ENCODE measurements around the gene SCFD2. TPM values are rescaled to one million over a fixed set of nuclear protein-coding genes. Genes with fewer than 3 reads are reported as not detected.

SCFD2 gene
- total and polyA plus RNA-seq, 8 donors = 4.0 to 13.5 (median 8.9) TPM

DNA sequence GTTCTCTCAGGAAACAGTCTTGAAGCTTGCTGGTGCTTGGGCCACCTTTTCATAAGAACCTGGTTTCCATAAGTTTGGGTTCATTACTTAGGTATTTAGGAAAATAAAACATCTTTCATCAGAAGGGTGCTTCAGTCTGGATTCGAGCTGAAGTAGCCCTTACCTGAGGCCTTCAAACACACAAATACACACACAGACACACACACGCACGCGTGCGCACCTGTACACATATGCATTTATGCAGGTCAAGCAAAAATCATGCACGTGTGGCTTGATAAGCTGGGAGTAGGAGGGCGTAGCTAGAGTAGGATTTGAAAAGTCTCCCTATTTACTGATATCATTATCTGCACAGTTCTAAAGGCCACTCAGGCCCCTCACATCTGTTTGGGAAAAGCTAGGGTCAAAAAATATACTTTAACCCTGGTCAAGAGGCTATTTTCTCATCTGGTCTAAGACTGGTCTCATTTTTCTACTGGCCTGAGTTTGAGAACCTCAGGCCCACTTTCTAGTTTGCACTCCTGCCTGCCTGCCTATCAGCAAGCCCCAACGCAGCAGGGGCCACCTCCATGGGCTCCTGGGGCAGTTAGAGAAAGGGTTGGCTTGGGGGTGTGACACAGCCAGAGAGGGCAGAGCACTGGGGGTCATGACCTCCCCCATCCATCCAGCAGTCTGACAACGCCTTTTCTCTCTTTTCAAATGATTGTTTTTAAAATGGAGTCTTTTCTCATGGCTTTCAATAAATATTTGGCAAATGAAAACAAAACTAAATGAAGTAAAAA, 439.5 kb downstream of the SCFD2 start:
- no peaks in the 10 kb centered on the region for H3K36me3 ChIP-seq
- H3K27ac ChIP-seq = no peak overlapping the region
- H3K4me3 ChIP-seq = no peak overlapping the region
- no peaks in the 10 kb centered on the region for H3K9me3 ChIP-seq
- peaks cover 8 to 12% (median 8%) of the 10 kb centered on the region in 3 donors for H3K4me1 ChIP-seq
- no peaks in the 10 kb centered on the region for H3K27me3 ChIP-seq
- ATAC-seq (no peak), FAIRE-seq (no peak), DNase-seq (no peak)
- WGBS, 2 donors = 76 to 83% methylated on average over 9 of the region's 9 CpGs
- intact Hi-C loops (cut with DNase I) = no loop called here
- TF ChIP-seq, protein P1, sequence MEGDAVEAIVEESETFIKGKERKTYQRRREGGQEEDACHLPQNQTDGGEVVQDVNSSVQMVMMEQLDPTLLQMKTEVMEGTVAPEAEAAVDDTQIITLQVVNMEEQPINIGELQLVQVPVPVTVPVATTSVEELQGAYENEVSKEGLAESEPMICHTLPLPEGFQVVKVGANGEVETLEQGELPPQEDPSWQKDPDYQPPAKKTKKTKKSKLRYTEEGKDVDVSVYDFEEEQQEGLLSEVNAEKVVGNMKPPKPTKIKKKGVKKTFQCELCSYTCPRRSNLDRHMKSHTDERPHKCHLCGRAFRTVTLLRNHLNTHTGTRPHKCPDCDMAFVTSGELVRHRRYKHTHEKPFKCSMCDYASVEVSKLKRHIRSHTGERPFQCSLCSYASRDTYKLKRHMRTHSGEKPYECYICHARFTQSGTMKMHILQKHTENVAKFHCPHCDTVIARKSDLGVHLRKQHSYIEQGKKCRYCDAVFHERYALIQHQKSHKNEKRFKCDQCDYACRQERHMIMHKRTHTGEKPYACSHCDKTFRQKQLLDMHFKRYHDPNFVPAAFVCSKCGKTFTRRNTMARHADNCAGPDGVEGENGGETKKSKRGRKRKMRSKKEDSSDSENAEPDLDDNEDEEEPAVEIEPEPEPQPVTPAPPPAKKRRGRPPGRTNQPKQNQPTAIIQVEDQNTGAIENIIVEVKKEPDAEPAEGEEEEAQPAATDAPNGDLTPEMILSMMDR (IDR thresholded peaks at IDR 0.05) = no peak

DNA sequence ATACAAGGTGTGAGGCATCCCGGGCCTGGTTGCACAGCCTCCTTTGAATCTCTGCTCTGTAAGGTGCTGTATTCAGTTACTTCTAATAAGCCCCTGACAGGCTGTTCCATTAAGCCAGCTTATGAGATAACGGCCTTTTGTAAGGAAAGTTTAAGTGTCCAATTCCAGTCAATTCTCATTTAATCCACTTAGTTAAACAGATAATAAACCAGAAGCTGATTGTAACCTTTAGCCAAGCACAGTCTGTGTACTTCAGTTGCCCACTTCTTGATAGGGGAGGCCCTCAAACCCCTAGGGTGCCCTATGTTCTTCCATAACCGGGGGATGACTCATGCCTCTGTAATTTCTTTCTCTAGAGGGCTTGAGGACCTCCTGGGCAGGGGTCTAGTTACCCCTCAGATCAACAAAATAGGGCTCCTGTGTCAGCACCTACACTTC, 440.3 kb downstream of the SCFD2 start:
- WGBS, 2 donors = 85 to 90% methylated on average over 3 of the region's 3 CpGs
- Histone ChIP-seq H3K9me3 (no peaks in the 10 kb centered on the region), H3K27ac (no peak overlapping the region), H3K4me3 (no peak overlapping the region), H3K36me3 (no peaks in the 10 kb centered on the region), H3K27me3 (no peaks in the 10 kb centered on the region), H3K4me1 (peaks cover 0 to 4% (median 0%) of the 10 kb centered on the region in 3 donors)
- intact Hi-C loops (cut with DNase I) = no loop called here
- no peak for FAIRE-seq
- no peak for ATAC-seq
- TF ChIP-seq, protein P1 (IDR thresholded peaks at IDR 0.05) = no peak
- no peak for DNase-seq

GRCh38 chr4:52919461-52919860, 446.4 kb downstream of the SCFD2 start:
- TF ChIP-seq, protein P1 (IDR thresholded peaks at IDR 0.05) = no peak
- no peaks in the 10 kb centered on the region for H3K9me3 ChIP-seq
- ATAC-seq (no peak), DNase-seq (no peak), FAIRE-seq (no peak)
- no peak overlapping the region for H3K27ac ChIP-seq
- peaks cover 6 to 9% (median 7%) of the 10 kb centered on the region in 3 donors for H3K4me1 ChIP-seq
- H3K4me3 ChIP-seq = no peak overlapping the region
- intact Hi-C loops (cut with DNase I) = no loop called here
- no peaks in the 10 kb centered on the region for H3K36me3 ChIP-seq
- 95 to 100% methylated on average over 2 of the region's 2 CpGs for WGBS, 2 donors
- no peaks in the 10 kb centered on the region for H3K27me3 ChIP-seq

DNA sequence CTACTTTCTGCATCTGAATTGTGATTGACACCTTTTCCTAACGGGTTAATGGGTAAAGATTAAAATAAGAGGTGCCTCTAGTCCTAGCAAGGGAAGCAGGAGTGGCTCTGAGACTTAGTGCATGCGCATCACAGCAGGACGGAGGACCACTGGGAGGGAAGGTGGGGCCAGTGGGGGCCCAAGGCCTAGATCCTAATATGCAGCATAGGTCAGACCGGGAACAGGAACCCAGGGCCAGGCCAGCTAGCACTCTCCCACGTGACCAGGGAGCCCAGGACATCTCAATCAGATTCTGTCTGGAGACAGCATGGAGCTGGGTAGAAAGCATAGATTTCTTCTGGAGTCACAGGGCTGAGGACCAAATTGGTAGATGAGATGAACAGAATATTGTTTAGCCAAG, 448.0 kb downstream of the SCFD2 start:
- Histone ChIP-seq H3K4me1 (peaks cover 6 to 21% (median 19%) of the 10 kb centered on the region in 3 donors), H3K36me3 (no peaks in the 10 kb centered on the region), H3K27ac (no peak overlapping the region), H3K27me3 (no peaks in the 10 kb centered on the region), H3K9me3 (no peaks in the 10 kb centered on the region), H3K4me3 (no peak overlapping the region)
- no peak for FAIRE-seq
- intact Hi-C loops (cut with DNase I) = no loop called here
- no peak for DNase-seq
- WGBS, 2 donors = 92 to 97% methylated on average over 5 of the region's 5 CpGs
- TF ChIP-seq, protein P1 (IDR thresholded peaks at IDR 0.05) = no peak
- no peak for ATAC-seq

GRCh38 chr4:52915730-52916300, 450.0 kb downstream of the SCFD2 start:
- intact Hi-C loops (cut with DNase I) = no loop called here
- FAIRE-seq = no peak
- no peak for ATAC-seq
- H3K36me3 ChIP-seq = no peaks in the 10 kb centered on the region
- 93 to 96% methylated on average over 6 of the region's 6 CpGs for WGBS, 2 donors
- H3K9me3 ChIP-seq = no peaks in the 10 kb centered on the region
- no peak for DNase-seq
- no peak overlapping the region for H3K4me3 ChIP-seq
- TF ChIP-seq, protein P1 (IDR thresholded peaks at IDR 0.05) = no peak
- H3K27me3 ChIP-seq = no peaks in the 10 kb centered on the region
- H3K4me1 ChIP-seq = peaks cover 6 to 26% (median 26%) of the 10 kb centered on the region in 3 donors
- peak overlapping the region in 1 of 4 donors; percentile 78 for H3K27ac ChIP-seq
